SU-DHL-6 (cell line): ENCODE results near the gene TM9SF4.

Experiments
- CTCF ChIP-seq: fragments of 200-600 bp; sonication (generic); IDR thresholded peaks from one replicate; pipeline ENCODE4 v1.5.1; 2017; ENCODE audit warnings: antibody characterized with exemption, mild to moderate bottlenecking, low read length, moderate library complexity; ENCODE audit not compliant: insufficient read depth, poor library complexity, severe bottlenecking
- EZH2phosphoT487 ChIP-seq: fragments of 200-600 bp; sonication (generic), shearing (Covaris generic); conservative IDR thresholded peaks from 2 replicates; pipeline ENCODE4 v1.6.1; 2018; ENCODE audit warnings: mild to moderate bottlenecking, antibody characterized with exemption, low read length, moderate library complexity, mixed read lengths

- no peak for TF ChIP-seq CTCF
- no peak for TF ChIP-seq EZH2phosphoT487
Observed at GRCh38 chr20:32159766-32160221, 50.3 kb downstream of the TM9SF4 start.
